ENCODE results near the gene FBP2. TPM values are rescaled to one million over a fixed set of nuclear protein-coding genes. Genes with fewer than 3 reads are reported as not detected.
"Not testable (repeated sequence)": the region's sequence is repeated elsewhere in the genome, so short reads cannot be mapped to it uniquely, and the experiment has no call there.

Gene FBP2
- total RNA-seq, 1 experiment from 2014 or later = not detected

- DNase-seq (ENCODE audit: low read depth) = no peak
Observed at GRCh38 chr9:94606646-94607422, 13.2 kb upstream of the FBP2 start.

GRCh38 chr9:94603259-94604160, 9.9 kb upstream of the FBP2 start:
- peak; percentile 75 for DNase-seq (ENCODE audit: low read depth)

- DNase-seq (ENCODE audit: low read depth) = no peak
Observed at GRCh38 chr9:94602666-94603065, 9.0 kb upstream of the FBP2 start.

- DNase-seq (ENCODE audit: low read depth) = no peak
Observed at GRCh38 chr9:94600715-94601114, 7.1 kb upstream of the FBP2 start.

- no peak for DNase-seq (ENCODE audit: low read depth)
Observed at GRCh38 chr9:94600258-94600657, 6.6 kb upstream of the FBP2 start.

- DNase-seq (ENCODE audit: low read depth) = no peak
Observed at GRCh38 chr9:94599102-94599501, 5.5 kb upstream of the FBP2 start.

GRCh38 chr9:94592683-94593082, 941 bp downstream of the FBP2 start:
- not testable (repeated sequence) for DNase-seq (ENCODE audit: low read depth)

GRCh38 chr9:94591876-94592275, 1.7 kb downstream of the FBP2 start:
- DNase-seq (ENCODE audit: low read depth) = no peak

- DNase-seq (ENCODE audit: low read depth) = not testable (repeated sequence)
Observed at GRCh38 chr9:94591046-94591545, 2.5 kb downstream of the FBP2 start.

GRCh38 chr9:94588681-94589080, 4.9 kb downstream of the FBP2 start:
- DNase-seq (ENCODE audit: low read depth) = no peak

- peak; percentile 27 for DNase-seq (ENCODE audit: low read depth)
Observed at GRCh38 chr9:94586814-94587213, 6.8 kb downstream of the FBP2 start.

GRCh38 chr9:94586316-94586715, 7.3 kb downstream of the FBP2 start:
- DNase-seq (ENCODE audit: low read depth) = peak; percentile 21

- DNase-seq (ENCODE audit: low read depth) = no peak
Observed at GRCh38 chr9:94584555-94584954, 9.1 kb downstream of the FBP2 start.

GRCh38 chr9:94581728-94582127, 11.9 kb downstream of the FBP2 start:
- DNase-seq (ENCODE audit: low read depth) = peak; percentile 20

- no peak for DNase-seq (ENCODE audit: low read depth)
Observed at GRCh38 chr9:94577571-94577970, 16.1 kb downstream of the FBP2 start.

- DNase-seq (ENCODE audit: low read depth) = no peak
Observed at GRCh38 chr9:94577036-94577435, 16.6 kb downstream of the FBP2 start.

- DNase-seq (ENCODE audit: low read depth) = no peak
Observed at GRCh38 chr9:94576131-94576530, 17.5 kb downstream of the FBP2 start.

GRCh38 chr9:94568972-94569712, 24.5 kb downstream of the FBP2 start:
- DNase-seq (ENCODE audit: low read depth) = no peak

GRCh38 chr9:94568250-94568889, 25.3 kb downstream of the FBP2 start:
- peak; percentile 8 for DNase-seq (ENCODE audit: low read depth)

GRCh38 chr9:94567271-94567670, 26.4 kb downstream of the FBP2 start:
- no peak for DNase-seq (ENCODE audit: low read depth)

GRCh38 chr9:94566550-94566949, 27.1 kb downstream of the FBP2 start:
- no peak for DNase-seq (ENCODE audit: low read depth)

Data from M059J (cell line).